Lower leg skin (tissue), 3 donors: ENCODE results near the gene SLC41A1.

Experiments used
- CTCF ChIP-seq, 3 donors: fragments of 450-650 bp; IDR thresholded peaks; one replicate each; pipeline ENCODE4 v1.5.1; 2016; ENCODE audit warnings: antibody characterized with exemption in 3 of 3, mild to moderate bottlenecking in 3 of 3, moderate library complexity in 2 of 3
- POLR2A ChIP-seq, 2 donors: fragments of 450-650 bp; IDR thresholded peaks; one replicate each; pipeline ENCODE4 v1.6.1; 2016 to 2017; ENCODE audit warnings: antibody characterized with exemption in 2 of 2, mild to moderate bottlenecking in 1 of 2, moderate library complexity in 1 of 2

- TF ChIP-seq CTCF (IDR thresholded peaks at IDR 0.05) (no peak), POLR2A (IDR thresholded peaks at IDR 0.05) (no peak)
Observed at GRCh38 chr1:205843036-205843859, 30.2 kb upstream of the SLC41A1 start.
